Osteocyte (in vitro differentiated cells): ENCODE results near the gene PLCB1. TPM values are rescaled to one million over a fixed set of nuclear protein-coding genes. Genes with fewer than 3 reads are reported as not detected.

Experiments
- DNase-seq: peaks from one replicate; pipeline ENCODE4 v3.0.0; 2021; ENCODE audit warnings: mixed read lengths; ENCODE audit not compliant: unreplicated experiment; ENCODE audit errors: extremely low spot score
- H3K27ac Mint-ChIP-seq: one replicate; pipeline ENCODE4 v1.8.0; 2021; ENCODE audit warnings: mild to moderate bottlenecking, mixed read lengths; ENCODE audit not compliant: unreplicated experiment
- H3K27me3 Mint-ChIP-seq: one replicate; pipeline ENCODE4 v1.8.0; 2021; ENCODE audit warnings: mixed read lengths; ENCODE audit not compliant: unreplicated experiment
- H3K36me3 Mint-ChIP-seq: one replicate; pipeline ENCODE4 v1.8.0; 2021; ENCODE audit warnings: mixed read lengths; ENCODE audit not compliant: unreplicated experiment
- H3K4me1 Mint-ChIP-seq: one replicate; pipeline ENCODE4 v1.8.0; 2021; ENCODE audit warnings: mixed read lengths; ENCODE audit not compliant: unreplicated experiment
- H3K4me3 Mint-ChIP-seq: one replicate; pipeline ENCODE4 v1.8.0; 2021; ENCODE audit warnings: mild to moderate bottlenecking, moderate library complexity, mixed read lengths; ENCODE audit not compliant: unreplicated experiment
- H3K9me3 Mint-ChIP-seq: one replicate; pipeline ENCODE4 v1.8.0; 2021; ENCODE audit warnings: mixed read lengths; ENCODE audit not compliant: unreplicated experiment
- total RNA-seq: library from RNA; stranded (reverse); gene quantifications from 2 replicates; pipeline ENCODE4 v1.2.1, GENCODE V29; 2021
- TF ChIP-seq, protein P1 (sequence below): fragments of 200-600 bp; sonication (generic); IDR thresholded peaks from 2 replicates; pipeline ENCODE4 v1.5.0; 2021; ENCODE audit warnings: antibody characterized with exemption, mild to moderate bottlenecking, moderate library complexity

Gene PLCB1
- total RNA-seq, 1 donor from 2014 or later = 33.3 TPM

DNA sequence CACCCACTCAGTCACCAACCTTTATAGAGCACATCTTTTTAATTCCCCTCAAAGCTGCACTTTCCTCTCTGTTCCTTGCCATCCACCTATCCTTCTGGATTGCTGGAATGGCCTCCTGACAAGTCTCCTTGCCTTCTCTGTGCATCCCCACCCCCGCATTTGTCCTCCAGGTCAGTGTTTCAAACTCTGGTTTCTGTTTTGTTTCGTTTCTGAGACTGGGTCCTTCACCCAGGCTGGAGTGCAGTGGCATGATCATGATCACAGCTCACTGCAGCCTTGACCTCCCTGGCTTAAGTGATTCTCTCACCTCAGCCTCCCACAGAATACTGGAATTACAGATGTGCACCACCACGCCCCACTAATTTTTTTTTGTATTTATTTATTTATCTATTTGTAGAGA is 96.2 kb downstream of the PLCB1 start:
- H3K4me1 Mint-ChIP-seq = peaks cover 47% of the 10 kb centered on the region
- H3K36me3 Mint-ChIP-seq = no peaks in the 10 kb centered on the region
- TF ChIP-seq, protein P1, sequence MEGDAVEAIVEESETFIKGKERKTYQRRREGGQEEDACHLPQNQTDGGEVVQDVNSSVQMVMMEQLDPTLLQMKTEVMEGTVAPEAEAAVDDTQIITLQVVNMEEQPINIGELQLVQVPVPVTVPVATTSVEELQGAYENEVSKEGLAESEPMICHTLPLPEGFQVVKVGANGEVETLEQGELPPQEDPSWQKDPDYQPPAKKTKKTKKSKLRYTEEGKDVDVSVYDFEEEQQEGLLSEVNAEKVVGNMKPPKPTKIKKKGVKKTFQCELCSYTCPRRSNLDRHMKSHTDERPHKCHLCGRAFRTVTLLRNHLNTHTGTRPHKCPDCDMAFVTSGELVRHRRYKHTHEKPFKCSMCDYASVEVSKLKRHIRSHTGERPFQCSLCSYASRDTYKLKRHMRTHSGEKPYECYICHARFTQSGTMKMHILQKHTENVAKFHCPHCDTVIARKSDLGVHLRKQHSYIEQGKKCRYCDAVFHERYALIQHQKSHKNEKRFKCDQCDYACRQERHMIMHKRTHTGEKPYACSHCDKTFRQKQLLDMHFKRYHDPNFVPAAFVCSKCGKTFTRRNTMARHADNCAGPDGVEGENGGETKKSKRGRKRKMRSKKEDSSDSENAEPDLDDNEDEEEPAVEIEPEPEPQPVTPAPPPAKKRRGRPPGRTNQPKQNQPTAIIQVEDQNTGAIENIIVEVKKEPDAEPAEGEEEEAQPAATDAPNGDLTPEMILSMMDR = no peak
- DNase-seq = no peak
- no peak overlapping the region for H3K4me3 Mint-ChIP-seq
- no peaks in the 10 kb centered on the region for H3K27me3 Mint-ChIP-seq
- H3K27ac Mint-ChIP-seq = no peak overlapping the region
- no peaks in the 10 kb centered on the region for H3K9me3 Mint-ChIP-seq

DNA sequence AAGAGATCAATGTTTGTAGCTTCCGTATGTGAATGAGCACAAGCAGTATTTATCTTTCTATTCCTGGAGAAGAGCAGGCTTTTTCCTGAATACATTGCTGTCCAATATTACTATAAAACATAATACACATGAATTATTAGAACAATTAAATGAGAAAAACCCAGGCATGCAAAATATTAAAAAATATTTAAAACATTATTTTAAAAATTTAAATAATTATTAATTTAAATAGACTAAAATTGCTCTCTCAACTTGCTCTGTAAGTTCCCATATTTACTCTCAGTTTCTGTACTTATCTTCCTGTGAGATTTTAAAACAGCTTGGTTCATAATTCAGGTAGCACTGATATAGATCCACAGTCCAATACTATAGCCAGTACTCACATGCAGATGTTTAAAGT is 97.0 kb downstream of the PLCB1 start:
- no peaks in the 10 kb centered on the region for H3K36me3 Mint-ChIP-seq
- no peak overlapping the region for H3K27ac Mint-ChIP-seq
- no peaks in the 10 kb centered on the region for H3K27me3 Mint-ChIP-seq
- DNase-seq = no peak
- H3K4me1 Mint-ChIP-seq = peaks cover 45% of the 10 kb centered on the region
- no peak overlapping the region for H3K4me3 Mint-ChIP-seq
- TF ChIP-seq, protein P1 = no peak
- H3K9me3 Mint-ChIP-seq = no peaks in the 10 kb centered on the region

DNA sequence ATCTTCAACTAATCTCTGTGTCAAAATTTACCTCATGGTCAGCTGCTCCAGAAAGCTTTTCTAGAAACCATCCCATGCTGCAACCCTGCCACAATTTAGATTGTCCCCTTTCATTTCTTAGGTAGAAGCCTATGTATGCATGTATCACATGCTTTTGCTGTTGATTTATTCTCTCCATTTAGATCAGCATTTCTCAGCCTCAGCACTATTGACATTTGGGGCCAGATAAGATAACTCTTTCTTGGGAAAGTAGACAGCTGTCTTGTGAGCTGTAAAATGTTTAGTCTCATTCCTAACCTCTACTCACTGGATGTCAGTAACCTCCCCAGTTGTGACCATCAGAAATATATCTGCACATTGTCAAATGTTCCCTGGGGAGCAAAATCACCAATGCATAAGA is 99.0 kb downstream of the PLCB1 start:
- Mint-ChIP-seq H3K27ac (no peak overlapping the region), H3K4me1 (peaks cover 36% of the 10 kb centered on the region), H3K27me3 (no peaks in the 10 kb centered on the region), H3K36me3 (no peaks in the 10 kb centered on the region), H3K9me3 (no peaks in the 10 kb centered on the region), H3K4me3 (no peak overlapping the region)
- no peak for DNase-seq
- TF ChIP-seq, protein P1 = no peak

DNA sequence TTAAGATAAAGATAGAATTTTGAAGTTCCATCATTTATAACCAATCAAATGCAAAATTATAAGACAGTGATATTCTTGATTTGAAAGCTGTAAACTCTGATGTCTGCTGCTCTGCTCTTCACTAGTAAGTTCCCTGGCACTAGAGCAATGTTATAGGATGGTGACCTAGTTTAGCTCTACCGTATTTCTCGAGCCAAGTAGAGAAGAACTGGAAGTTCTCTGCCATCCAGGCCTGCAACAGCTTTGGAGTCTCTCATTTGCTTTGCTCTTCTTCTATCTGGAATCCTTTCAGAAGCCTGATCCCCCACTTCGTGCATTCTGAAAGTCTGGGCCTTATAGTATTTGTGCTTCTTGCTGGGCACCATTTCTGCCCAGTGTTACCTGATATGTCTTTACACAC is 100.3 kb downstream of the PLCB1 start:
- no peaks in the 10 kb centered on the region for H3K9me3 Mint-ChIP-seq
- no peaks in the 10 kb centered on the region for H3K36me3 Mint-ChIP-seq
- H3K4me1 Mint-ChIP-seq = peaks cover 29% of the 10 kb centered on the region
- TF ChIP-seq, protein P1 = no peak
- H3K27ac Mint-ChIP-seq = no peak overlapping the region
- no peak for DNase-seq
- no peak overlapping the region for H3K4me3 Mint-ChIP-seq
- no peaks in the 10 kb centered on the region for H3K27me3 Mint-ChIP-seq

DNA sequence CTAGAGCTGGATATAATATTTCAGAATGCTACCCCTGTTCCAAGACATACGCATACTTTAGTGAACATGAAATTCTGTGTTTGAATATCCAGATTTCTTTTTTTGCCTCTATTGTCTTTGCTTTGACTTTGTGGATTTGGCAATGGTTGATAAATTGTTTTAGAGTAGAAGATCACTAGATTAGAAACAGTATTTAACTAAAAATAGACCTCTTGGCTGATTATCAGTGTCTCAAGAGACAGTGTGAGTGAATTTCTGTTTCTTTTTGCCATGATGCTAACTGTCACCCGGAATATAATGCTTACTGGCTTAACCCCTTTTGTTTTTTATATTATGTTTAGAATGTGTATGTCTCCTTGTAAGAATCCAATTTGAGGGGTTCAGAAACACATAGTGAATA is 102.5 kb downstream of the PLCB1 start:
- H3K27ac Mint-ChIP-seq = peak overlapping the region; percentile 81
- H3K4me3 Mint-ChIP-seq = no peak overlapping the region
- no peaks in the 10 kb centered on the region for H3K36me3 Mint-ChIP-seq
- DNase-seq = no peak
- H3K9me3 Mint-ChIP-seq = no peaks in the 10 kb centered on the region
- TF ChIP-seq, protein P1 = no peak
- peaks cover 23% of the 10 kb centered on the region for H3K4me1 Mint-ChIP-seq
- H3K27me3 Mint-ChIP-seq = no peaks in the 10 kb centered on the region
